PC-9 (cell line): ENCODE results near the gene MAP7D2.

Experiments
- CTCF ChIP-seq: fragments of 200-600 bp; sonication (generic); conservative IDR thresholded peaks from 2 replicates; pipeline ENCODE4 v1.6.1; 2017; ENCODE audit warnings: mixed run types, antibody characterized with exemption, mild to moderate bottlenecking, moderate library complexity
- EZH2 ChIP-seq: fragments of 200-600 bp; sonication (generic); IDR thresholded peaks from 2 replicates; pipeline ENCODE4 v1.8.0; 2017; ENCODE audit warnings: antibody characterized with exemption, low read depth

- no peak for TF ChIP-seq CTCF
- no peak for TF ChIP-seq EZH2
Measured at GRCh38 chrX:20129547-20129946, 12.8 kb upstream of the MAP7D2 start.
